Measurements from ENCODE around the gene QKI.

DNA sequence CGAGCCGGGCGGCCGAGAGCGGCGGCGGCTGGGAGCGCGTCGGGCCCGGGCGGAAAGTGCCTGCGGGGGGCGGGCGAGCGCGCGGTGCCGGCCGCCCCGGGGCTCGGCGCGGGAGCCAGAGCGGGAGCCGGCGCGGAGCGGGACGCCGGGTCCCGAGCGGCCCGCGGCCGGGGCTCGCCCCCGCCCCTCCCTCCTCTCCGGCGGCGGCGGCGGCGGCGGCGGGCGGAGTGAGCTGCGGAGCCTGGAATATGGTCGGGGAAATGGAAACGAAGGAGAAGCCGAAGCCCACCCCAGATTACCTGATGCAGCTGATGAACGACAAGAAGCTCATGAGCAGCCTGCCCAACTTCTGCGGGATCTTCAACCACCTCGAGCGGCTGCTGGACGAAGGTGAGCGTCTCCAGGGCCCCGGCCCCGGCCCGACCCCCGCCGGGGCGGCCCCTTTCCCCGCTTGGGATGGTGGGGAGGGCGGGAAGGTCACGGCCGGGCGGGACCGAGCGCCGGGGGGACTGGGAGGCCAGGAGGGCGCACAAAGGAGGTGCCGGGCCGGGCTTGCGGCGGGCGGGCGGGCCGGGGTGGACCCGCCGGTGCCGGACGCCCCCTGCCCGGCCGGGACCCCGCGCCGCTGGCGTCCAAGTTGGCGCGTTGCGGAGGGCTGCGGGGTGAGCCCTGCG, 565 bp downstream of the QKI start:
- TF ChIP-seq EZH2phosphoT487 (IDR thresholded peaks at IDR 0.05; ENCODE audit: low read depth, severe bottlenecking, unreplicated experiment): no peak
- TF ChIP-seq, protein P1, sequence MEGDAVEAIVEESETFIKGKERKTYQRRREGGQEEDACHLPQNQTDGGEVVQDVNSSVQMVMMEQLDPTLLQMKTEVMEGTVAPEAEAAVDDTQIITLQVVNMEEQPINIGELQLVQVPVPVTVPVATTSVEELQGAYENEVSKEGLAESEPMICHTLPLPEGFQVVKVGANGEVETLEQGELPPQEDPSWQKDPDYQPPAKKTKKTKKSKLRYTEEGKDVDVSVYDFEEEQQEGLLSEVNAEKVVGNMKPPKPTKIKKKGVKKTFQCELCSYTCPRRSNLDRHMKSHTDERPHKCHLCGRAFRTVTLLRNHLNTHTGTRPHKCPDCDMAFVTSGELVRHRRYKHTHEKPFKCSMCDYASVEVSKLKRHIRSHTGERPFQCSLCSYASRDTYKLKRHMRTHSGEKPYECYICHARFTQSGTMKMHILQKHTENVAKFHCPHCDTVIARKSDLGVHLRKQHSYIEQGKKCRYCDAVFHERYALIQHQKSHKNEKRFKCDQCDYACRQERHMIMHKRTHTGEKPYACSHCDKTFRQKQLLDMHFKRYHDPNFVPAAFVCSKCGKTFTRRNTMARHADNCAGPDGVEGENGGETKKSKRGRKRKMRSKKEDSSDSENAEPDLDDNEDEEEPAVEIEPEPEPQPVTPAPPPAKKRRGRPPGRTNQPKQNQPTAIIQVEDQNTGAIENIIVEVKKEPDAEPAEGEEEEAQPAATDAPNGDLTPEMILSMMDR (IDR thresholded peaks at IDR 0.05; ENCODE audit: poor library complexity): no peak

All from hepatocyte (in vitro differentiated cells).